Measurements from ENCODE around the gene RPLP2. TPM values are rescaled to one million over a fixed set of nuclear protein-coding genes. Genes with fewer than 3 reads are reported as not detected.
A peak's percentile ranks its signal among the peaks of the same experiment; 100 is the strongest.

Gene RPLP2
- total RNA-seq, 1 experiment from 2014 or later = 3,468 TPM

- Histone ChIP-seq H3K4me3 (ENCODE audit: low read depth in 2 of 2, low read length in 2 of 2) (peak overlapping the region; percentile 85 to 96), H3K36me3 (ENCODE audit: control insufficient read depth, insufficient read depth, low read length) (peaks cover 24% of the 10 kb centered on the region), H3K27me3 (ENCODE audit: control insufficient read depth, insufficient read depth, low read length) (no peaks in the 10 kb centered on the region), H3K9me3 (ENCODE audit: control insufficient read depth, insufficient read depth, low read depth, low read length) (no peaks in the 10 kb centered on the region), H3K4me1 (ENCODE audit: control insufficient read depth, insufficient read depth, low read length) (peaks cover 53% of the 10 kb centered on the region), H3K27ac (ENCODE audit: low read length) (peak overlapping the region; percentile 99)
- TSS peak; percentile 88 for BruUV-seq (replicated peaks)
- intact Hi-C loops (cut with micrococcal nuclease; ENCODE audit: unreplicated experiment) (no loop called here), in situ Hi-C loops (cut with HindIII; ENCODE audit: low pct_unique_long_range_greater_than_20kb, low sequenced_read_pairs) (no loop called here)
- ChIA-PET POLR2A (interaction anchor here (1.0 to 1.3 kb wide), 2 partner anchors 13 to 20 kb away, joined by 3 read pairs; no protein-coding TSS in a partner anchor), CTCF (interaction anchor here (0.6 to 0.9 kb wide), 4 partner anchors 10 to 369 kb away, joined by 3 to 10 read pairs (median 6); partner anchors contain the start of gene PNPLA2)
- ATAC-seq = peak; percentile 75
- TF ChIP-seq CTCF (IDR thresholded peaks at IDR 0.05) = no peak; the same call in 1 of the 2 replicates
- no peak for TF ChIP-seq REST (IDR thresholded peaks at IDR 0.05; ENCODE audit: insufficient read depth in 1 of 2, low read depth in 2 of 2, low read length in 1 of 2)
- TF ChIP-seq POLR2AphosphoS5 (IDR thresholded peaks at IDR 0.05; ENCODE audit: low read depth, low read length) = no peak; the same call in 1 of the 2 replicates
- no peak for TF ChIP-seq TCF7L2 (IDR thresholded peaks at IDR 0.05; ENCODE audit: low read depth, low read length)
- no peak; the same call in 1 of the 2 replicates for TF ChIP-seq SIN3A (IDR thresholded peaks at IDR 0.05; ENCODE audit: borderline replicate concordance, insufficient read depth, low read depth, low read length)
- no peak for DNase-seq (ENCODE audit: low read depth, low spot score)
These were observed 1.1 kb upstream of the RPLP2 start for GRCh38 chr11:808427-809286.

- CTCF ChIA-PET = interaction anchor here (0.9 kb wide), 1 partner anchor 9 kb away, joined by 3 read pairs; the partner anchor contains the start of gene PNPLA2
- H3K27ac ChIP-seq (ENCODE audit: low read length) = peak overlapping the region; percentile 99
These were observed 337 bp downstream of the RPLP2 start for GRCh38 chr11:810040-810567.

More at GRCh38 chr11:810040-810567, 337 bp downstream of the RPLP2 start:
- no peak for DNase-seq (ENCODE audit: low read depth, low spot score)
- in situ Hi-C loops (cut with HindIII; ENCODE audit: low pct_unique_long_range_greater_than_20kb, low sequenced_read_pairs) = no loop called here
- no peak for TF ChIP-seq SIN3A (IDR thresholded peaks at IDR 0.05; ENCODE audit: borderline replicate concordance, insufficient read depth, low read depth, low read length)
- Histone ChIP-seq H3K4me1 (ENCODE audit: control insufficient read depth, insufficient read depth, low read length) (peaks cover 42% of the 10 kb centered on the region), H3K27me3 (ENCODE audit: control insufficient read depth, insufficient read depth, low read length) (no peaks in the 10 kb centered on the region), H3K9me3 (ENCODE audit: control insufficient read depth, insufficient read depth, low read depth, low read length) (no peaks in the 10 kb centered on the region), H3K4me3 (ENCODE audit: low read depth in 2 of 2, low read length in 2 of 2) (peak overlapping the region; percentile 85 to 96), H3K36me3 (ENCODE audit: control insufficient read depth, insufficient read depth, low read length) (peaks cover 24% of the 10 kb centered on the region)
- ATAC-seq = peak; percentile 2
- POLR2A ChIA-PET = interaction anchor here (0.8 to 1.0 kb wide), 3 partner anchors 9 to 31 kb away, joined by 3 to 9 read pairs (median 6); partner anchors contain the start of gene PNPLA2
- TSS peak; percentile 86 for BruUV-seq (replicated peaks)
- intact Hi-C loops (cut with micrococcal nuclease; ENCODE audit: unreplicated experiment) = no loop called here
